HepG2 (cell line): ENCODE results near the gene ALPK1. TPM values are rescaled to one million over a fixed set of nuclear protein-coding genes. Genes with fewer than 3 reads are reported as not detected.

Experiments
- FOSL2 ChIP-seq: sonication (generic); formaldehyde crosslinking; IDR thresholded peaks from 2 replicates; pipeline ENCODE4 v1.4.0; 2020; ENCODE audit warnings: missing genetic modification reagents
- KLF12 ChIP-seq: sonication (generic); formaldehyde crosslinking; IDR thresholded peaks from 2 replicates; pipeline ENCODE4 v1.4.0; 2020; ENCODE audit warnings: missing genetic modification reagents, borderline replicate concordance
- RBAK ChIP-seq: sonication (generic); formaldehyde crosslinking; IDR thresholded peaks from 2 replicates; pipeline ENCODE4 v1.5.1; 2020; ENCODE audit warnings: mild to moderate bottlenecking, missing genetic modification reagents
- SIX1 ChIP-seq: sonication (generic); formaldehyde crosslinking; IDR thresholded peaks from 2 replicates; pipeline ENCODE4 v1.4.0; 2020; ENCODE audit warnings: missing genetic modification reagents, borderline replicate concordance
- ZNF724P ChIP-seq: sonication (generic); formaldehyde crosslinking; IDR thresholded peaks from 2 replicates; pipeline ENCODE4 v1.8.0; 2022; ENCODE audit warnings: missing genetic modification reagents, borderline replicate concordance
- polyA plus RNA-seq, 8 experiments: library from polyadenylated mRNA; depleted of rRNA in 3 of 8; stranded (reverse) in 7 of 8; unstranded in 1 of 8; fragments of >200 nt; fragmentation: Illumina TruSeq in 4 of 8; extraction: Trizol in 4 of 8; gene quantifications; 2 replicates each; pipeline versions ENCODE4 v1.2.1 to v1.2.3, GENCODE V29; 2011 to 2016; ENCODE audit warnings: low read depth in 4 of 8, missing spikeins in 1 of 8, mixed read lengths in 1 of 8; ENCODE audit not compliant: insufficient read depth in 1 of 8
- total RNA-seq, 5 experiments: library from RNA; depleted of rRNA; stranded (reverse); fragments of >200 nt; fragmentation: Illumina TruSeq; extraction: Trizol; gene quantifications; 2 replicates each; pipeline ENCODE4 v1.2.3, GENCODE V29; 2016; ENCODE audit warnings: low read depth in 1 of 5
- TF ChIP-seq, protein P1 (sequence below): sonication (generic); formaldehyde crosslinking; IDR thresholded peaks from 2 replicates; pipeline ENCODE4 v1.4.0; 2020; ENCODE audit warnings: missing genetic modification reagents
- TF ChIP-seq, protein P2 (sequence below): sonication (generic); formaldehyde crosslinking; IDR thresholded peaks from 2 replicates; pipeline ENCODE4 v1.4.0; 2020; ENCODE audit warnings: missing genetic modification reagents, low read depth, mild to moderate bottlenecking, borderline replicate concordance
- TF ChIP-seq, protein P3 (sequence below): sonication (generic); formaldehyde crosslinking; IDR thresholded peaks from 2 replicates; pipeline ENCODE4 v1.5.1; 2020; ENCODE audit warnings: mild to moderate bottlenecking, missing genetic modification reagents, moderate library complexity
- TF ChIP-seq, protein P4 (sequence below): IDR thresholded peaks from 2 replicates; pipeline ENCODE4 v1.6.1; 2018; ENCODE audit warnings: missing genetic modification reagents
- TF ChIP-seq, protein P5 (sequence below): sonication (generic); formaldehyde crosslinking; conservative IDR thresholded peaks from 2 replicates; pipeline ENCODE4 v1.4.0; 2020; ENCODE audit warnings: missing genetic modification reagents
- TF ChIP-seq, protein P6 (sequence below): sonication (generic); formaldehyde crosslinking; IDR thresholded peaks from 2 replicates; pipeline ENCODE4 v1.5.1; 2020; ENCODE audit warnings: mild to moderate bottlenecking, missing genetic modification reagents, moderate library complexity
- TF ChIP-seq, protein P7 (sequence below): sonication (generic); formaldehyde crosslinking; IDR thresholded peaks from 2 replicates; pipeline ENCODE4 v1.4.0; 2020; ENCODE audit warnings: mild to moderate bottlenecking, missing genetic modification reagents

Gene ALPK1
- total and polyA plus RNA-seq, 2 of the 13 experiments (the other 11 are each of a cell fraction or from before 2014, with no cell fraction given) = 0.61 to 1.3 TPM

DNA sequence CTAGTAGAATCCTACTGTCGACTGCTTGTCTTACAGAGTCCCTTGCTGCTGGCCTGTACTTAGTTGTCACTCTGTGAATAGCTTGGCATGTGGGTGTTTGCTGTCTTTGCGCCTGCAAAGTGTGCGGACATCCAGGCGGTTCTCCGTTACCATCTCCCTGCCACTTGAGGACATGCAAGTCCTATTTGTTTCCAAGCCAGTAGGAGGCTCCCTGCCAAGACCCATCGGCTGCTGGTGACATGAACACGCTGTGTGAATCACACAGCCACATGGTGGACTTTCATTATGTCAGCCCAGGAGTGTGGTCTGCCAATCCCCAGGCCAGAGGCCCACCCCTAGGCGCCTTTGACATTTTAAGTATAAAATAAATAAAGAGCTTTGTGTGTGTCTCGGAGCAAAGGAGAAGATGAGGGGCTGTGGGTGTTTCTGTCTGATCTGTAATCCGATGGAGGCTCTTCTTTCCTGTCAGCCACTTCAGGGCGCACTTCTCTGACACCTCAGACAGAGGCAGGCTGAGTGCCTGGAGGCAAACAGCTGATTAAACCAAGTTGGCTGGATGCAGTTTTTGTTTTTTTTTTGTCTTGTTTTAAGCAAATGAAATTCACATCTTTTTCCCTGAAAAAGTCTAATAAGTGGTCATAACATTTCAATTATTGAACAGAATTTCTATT, 51.5 kb downstream of the ALPK1 start (continued):
- TF ChIP-seq, protein P1, sequence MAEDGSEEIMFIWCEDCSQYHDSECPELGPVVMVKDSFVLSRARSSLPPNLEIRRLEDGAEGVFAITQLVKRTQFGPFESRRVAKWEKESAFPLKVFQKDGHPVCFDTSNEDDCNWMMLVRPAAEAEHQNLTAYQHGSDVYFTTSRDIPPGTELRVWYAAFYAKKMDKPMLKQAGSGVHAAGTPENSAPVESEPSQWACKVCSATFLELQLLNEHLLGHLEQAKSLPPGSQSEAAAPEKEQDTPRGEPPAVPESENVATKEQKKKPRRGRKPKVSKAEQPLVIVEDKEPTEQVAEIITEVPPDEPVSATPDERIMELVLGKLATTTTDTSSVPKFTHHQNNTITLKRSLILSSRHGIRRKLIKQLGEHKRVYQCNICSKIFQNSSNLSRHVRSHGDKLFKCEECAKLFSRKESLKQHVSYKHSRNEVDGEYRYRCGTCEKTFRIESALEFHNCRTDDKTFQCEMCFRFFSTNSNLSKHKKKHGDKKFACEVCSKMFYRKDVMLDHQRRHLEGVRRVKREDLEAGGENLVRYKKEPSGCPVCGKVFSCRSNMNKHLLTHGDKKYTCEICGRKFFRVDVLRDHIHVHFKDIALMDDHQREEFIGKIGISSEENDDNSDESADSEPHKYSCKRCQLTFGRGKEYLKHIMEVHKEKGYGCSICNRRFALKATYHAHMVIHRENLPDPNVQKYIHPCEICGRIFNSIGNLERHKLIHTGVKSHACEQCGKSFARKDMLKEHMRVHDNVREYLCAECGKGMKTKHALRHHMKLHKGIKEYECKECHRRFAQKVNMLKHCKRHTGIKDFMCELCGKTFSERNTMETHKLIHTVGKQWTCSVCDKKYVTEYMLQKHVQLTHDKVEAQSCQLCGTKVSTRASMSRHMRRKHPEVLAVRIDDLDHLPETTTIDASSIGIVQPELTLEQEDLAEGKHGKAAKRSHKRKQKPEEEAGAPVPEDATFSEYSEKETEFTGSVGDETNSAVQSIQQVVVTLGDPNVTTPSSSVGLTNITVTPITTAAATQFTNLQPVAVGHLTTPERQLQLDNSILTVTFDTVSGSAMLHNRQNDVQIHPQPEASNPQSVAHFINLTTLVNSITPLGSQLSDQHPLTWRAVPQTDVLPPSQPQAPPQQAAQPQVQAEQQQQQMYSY (CRISPR knock-in tag) = no peak
- peak; percentile 68; the same call in 1 of the 2 replicates for TF ChIP-seq RBAK (CRISPR knock-in tag)
- TF ChIP-seq, protein P2, sequence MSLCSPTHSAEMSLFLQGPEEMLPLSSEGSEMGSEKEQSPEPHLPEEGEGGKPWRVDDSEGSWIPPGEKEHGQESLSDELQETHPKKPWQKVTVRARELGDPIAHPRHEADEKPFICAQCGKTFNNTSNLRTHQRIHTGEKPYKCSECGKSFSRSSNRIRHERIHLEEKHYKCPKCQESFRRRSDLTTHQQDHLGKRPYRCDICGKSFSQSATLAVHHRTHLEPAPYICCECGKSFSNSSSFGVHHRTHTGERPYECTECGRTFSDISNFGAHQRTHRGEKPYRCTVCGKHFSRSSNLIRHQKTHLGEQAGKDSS (CRISPR knock-in tag) = no peak
- TF ChIP-seq, protein P3, sequence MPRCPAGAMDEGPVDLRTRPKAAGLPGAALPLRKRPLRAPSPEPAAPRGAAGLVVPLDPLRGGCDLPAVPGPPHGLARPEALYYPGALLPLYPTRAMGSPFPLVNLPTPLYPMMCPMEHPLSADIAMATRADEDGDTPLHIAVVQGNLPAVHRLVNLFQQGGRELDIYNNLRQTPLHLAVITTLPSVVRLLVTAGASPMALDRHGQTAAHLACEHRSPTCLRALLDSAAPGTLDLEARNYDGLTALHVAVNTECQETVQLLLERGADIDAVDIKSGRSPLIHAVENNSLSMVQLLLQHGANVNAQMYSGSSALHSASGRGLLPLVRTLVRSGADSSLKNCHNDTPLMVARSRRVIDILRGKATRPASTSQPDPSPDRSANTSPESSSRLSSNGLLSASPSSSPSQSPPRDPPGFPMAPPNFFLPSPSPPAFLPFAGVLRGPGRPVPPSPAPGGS (CRISPR knock-in tag) = no peak
- TF ChIP-seq, protein P4, sequence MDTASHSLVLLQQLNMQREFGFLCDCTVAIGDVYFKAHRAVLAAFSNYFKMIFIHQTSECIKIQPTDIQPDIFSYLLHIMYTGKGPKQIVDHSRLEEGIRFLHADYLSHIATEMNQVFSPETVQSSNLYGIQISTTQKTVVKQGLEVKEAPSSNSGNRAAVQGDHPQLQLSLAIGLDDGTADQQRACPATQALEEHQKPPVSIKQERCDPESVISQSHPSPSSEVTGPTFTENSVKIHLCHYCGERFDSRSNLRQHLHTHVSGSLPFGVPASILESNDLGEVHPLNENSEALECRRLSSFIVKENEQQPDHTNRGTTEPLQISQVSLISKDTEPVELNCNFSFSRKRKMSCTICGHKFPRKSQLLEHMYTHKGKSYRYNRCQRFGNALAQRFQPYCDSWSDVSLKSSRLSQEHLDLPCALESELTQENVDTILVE (CRISPR knock-in tag) = no peak
- TF ChIP-seq, protein P5, sequence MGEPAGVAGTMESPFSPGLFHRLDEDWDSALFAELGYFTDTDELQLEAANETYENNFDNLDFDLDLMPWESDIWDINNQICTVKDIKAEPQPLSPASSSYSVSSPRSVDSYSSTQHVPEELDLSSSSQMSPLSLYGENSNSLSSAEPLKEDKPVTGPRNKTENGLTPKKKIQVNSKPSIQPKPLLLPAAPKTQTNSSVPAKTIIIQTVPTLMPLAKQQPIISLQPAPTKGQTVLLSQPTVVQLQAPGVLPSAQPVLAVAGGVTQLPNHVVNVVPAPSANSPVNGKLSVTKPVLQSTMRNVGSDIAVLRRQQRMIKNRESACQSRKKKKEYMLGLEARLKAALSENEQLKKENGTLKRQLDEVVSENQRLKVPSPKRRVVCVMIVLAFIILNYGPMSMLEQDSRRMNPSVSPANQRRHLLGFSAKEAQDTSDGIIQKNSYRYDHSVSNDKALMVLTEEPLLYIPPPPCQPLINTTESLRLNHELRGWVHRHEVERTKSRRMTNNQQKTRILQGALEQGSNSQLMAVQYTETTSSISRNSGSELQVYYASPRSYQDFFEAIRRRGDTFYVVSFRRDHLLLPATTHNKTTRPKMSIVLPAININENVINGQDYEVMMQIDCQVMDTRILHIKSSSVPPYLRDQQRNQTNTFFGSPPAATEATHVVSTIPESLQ (CRISPR knock-in tag) = no peak
- TF ChIP-seq, protein P6, sequence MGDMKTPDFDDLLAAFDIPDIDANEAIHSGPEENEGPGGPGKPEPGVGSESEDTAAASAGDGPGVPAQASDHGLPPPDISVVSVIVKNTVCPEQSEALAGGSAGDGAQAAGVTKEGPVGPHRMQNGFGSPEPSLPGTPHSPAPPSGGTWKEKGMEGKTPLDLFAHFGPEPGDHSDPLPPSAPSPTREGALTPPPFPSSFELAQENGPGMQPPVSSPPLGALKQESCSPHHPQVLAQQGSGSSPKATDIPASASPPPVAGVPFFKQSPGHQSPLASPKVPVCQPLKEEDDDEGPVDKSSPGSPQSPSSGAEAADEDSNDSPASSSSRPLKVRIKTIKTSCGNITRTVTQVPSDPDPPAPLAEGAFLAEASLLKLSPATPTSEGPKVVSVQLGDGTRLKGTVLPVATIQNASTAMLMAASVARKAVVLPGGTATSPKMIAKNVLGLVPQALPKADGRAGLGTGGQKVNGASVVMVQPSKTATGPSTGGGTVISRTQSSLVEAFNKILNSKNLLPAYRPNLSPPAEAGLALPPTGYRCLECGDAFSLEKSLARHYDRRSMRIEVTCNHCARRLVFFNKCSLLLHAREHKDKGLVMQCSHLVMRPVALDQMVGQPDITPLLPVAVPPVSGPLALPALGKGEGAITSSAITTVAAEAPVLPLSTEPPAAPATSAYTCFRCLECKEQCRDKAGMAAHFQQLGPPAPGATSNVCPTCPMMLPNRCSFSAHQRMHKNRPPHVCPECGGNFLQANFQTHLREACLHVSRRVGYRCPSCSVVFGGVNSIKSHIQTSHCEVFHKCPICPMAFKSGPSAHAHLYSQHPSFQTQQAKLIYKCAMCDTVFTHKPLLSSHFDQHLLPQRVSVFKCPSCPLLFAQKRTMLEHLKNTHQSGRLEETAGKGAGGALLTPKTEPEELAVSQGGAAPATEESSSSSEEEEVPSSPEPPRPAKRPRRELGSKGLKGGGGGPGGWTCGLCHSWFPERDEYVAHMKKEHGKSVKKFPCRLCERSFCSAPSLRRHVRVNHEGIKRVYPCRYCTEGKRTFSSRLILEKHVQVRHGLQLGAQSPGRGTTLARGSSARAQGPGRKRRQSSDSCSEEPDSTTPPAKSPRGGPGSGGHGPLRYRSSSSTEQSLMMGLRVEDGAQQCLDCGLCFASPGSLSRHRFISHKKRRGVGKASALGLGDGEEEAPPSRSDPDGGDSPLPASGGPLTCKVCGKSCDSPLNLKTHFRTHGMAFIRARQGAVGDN = peak; percentile 53
- no peak for TF ChIP-seq ZNF724P (CRISPR knock-in tag)
- no peak for TF ChIP-seq KLF12 (CRISPR knock-in tag)
- no peak for TF ChIP-seq SIX1 (CRISPR knock-in tag)
- peak; percentile 59 for TF ChIP-seq FOSL2 (CRISPR knock-in tag)
- TF ChIP-seq, protein P7, sequence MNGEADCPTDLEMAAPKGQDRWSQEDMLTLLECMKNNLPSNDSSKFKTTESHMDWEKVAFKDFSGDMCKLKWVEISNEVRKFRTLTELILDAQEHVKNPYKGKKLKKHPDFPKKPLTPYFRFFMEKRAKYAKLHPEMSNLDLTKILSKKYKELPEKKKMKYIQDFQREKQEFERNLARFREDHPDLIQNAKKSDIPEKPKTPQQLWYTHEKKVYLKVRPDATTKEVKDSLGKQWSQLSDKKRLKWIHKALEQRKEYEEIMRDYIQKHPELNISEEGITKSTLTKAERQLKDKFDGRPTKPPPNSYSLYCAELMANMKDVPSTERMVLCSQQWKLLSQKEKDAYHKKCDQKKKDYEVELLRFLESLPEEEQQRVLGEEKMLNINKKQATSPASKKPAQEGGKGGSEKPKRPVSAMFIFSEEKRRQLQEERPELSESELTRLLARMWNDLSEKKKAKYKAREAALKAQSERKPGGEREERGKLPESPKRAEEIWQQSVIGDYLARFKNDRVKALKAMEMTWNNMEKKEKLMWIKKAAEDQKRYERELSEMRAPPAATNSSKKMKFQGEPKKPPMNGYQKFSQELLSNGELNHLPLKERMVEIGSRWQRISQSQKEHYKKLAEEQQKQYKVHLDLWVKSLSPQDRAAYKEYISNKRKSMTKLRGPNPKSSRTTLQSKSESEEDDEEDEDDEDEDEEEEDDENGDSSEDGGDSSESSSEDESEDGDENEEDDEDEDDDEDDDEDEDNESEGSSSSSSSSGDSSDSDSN (CRISPR knock-in tag) = no peak
